GM20000 (cell line): ENCODE results near the gene COQ8A.

ENCODE experiments used
- DNase-seq: peaks from one replicate; pipeline ENCODE4 v3.0.0; 2012; ENCODE audit warnings: low spot score
- CTCF ChIP-seq: IDR thresholded peaks from 2 replicates; pipeline ENCODE4 v1.5.1; 2012; ENCODE audit warnings: mild to moderate bottlenecking, control low read depth; ENCODE audit errors: extremely low read depth, missing control alignments

Gene COQ8A

GRCh38 chr1:226946285-226946684, 6.2 kb downstream of the COQ8A start:
- no peak for DNase-seq
- TF ChIP-seq CTCF = no peak

GRCh38 chr1:226946841-226947240, 6.7 kb downstream of the COQ8A start:
- no peak for DNase-seq
- TF ChIP-seq CTCF = no peak

GRCh38 chr1:226948051-226948450, 8.0 kb downstream of the COQ8A start:
- no peak for TF ChIP-seq CTCF
- no peak for DNase-seq

GRCh38 chr1:226948480-226948879, 8.4 kb downstream of the COQ8A start:
- no peak for DNase-seq
- TF ChIP-seq CTCF = no peak

GRCh38 chr1:226948996-226949395, 8.9 kb downstream of the COQ8A start:
- DNase-seq = no peak
- no peak for TF ChIP-seq CTCF

- TF ChIP-seq CTCF = no peak
- no peak for DNase-seq
Observed at GRCh38 chr1:226949401-226949800, 9.3 kb downstream of the COQ8A start.

- no peak for TF ChIP-seq CTCF
- DNase-seq = no peak
Observed at GRCh38 chr1:226950316-226950715, 10.2 kb downstream of the COQ8A start.

- no peak for DNase-seq
- no peak for TF ChIP-seq CTCF
Observed at GRCh38 chr1:226950871-226951270, 10.8 kb downstream of the COQ8A start.
